Transverse colon (tissue), 4 donors: ENCODE data around the gene LEKR1. TPM values are rescaled to one million over a fixed set of nuclear protein-coding genes. Genes with fewer than 3 reads are reported as not detected.

Source experiments
- DNase-seq: peaks from one replicate; pipeline ENCODE4 v3.0.0-alpha.2; 2019
- H3K27ac ChIP-seq, 4 donors: fragments of 200-600 bp; sonication (generic); 2 replicates each; pipeline ENCODE4 v1.5.1; 2016 to 2018; ENCODE audit warnings: inconsistent platforms in 4 of 4
- H3K27me3 ChIP-seq: fragments of 200-600 bp; sonication (generic); 2 replicates; pipeline ENCODE4 v1.5.1; 2017; ENCODE audit warnings: inconsistent platforms
- H3K36me3 ChIP-seq, 4 donors: fragments of 200-600 bp; sonication (generic); 2 replicates each; pipeline ENCODE4 v1.5.1; 2017 to 2019; ENCODE audit warnings: inconsistent platforms in 4 of 4
- H3K4me1 ChIP-seq, 4 donors: fragments of 200-600 bp; sonication (generic); 2 replicates each; pipeline ENCODE4 v1.5.1; 2017 to 2020; ENCODE audit warnings: inconsistent platforms in 4 of 4
- H3K4me3 ChIP-seq, 4 donors: fragments of 200-600 bp; sonication (generic); 1 replicate in 1 of 4; 2 replicates in 3 of 4; pipeline versions ENCODE4 v1.5.1 to v1.6.1; 2017 to 2019; ENCODE audit warnings: inconsistent platforms in 4 of 4
- H3K9me3 ChIP-seq, 2 donors: fragments of 200-600 bp; sonication (generic); 2 replicates each; pipeline ENCODE4 v1.5.1; 2017 to 2019; ENCODE audit warnings: inconsistent platforms in 2 of 2
- EP300 ChIP-seq: sonication (generic); formaldehyde crosslinking; IDR thresholded peaks from one replicate; pipeline ENCODE4 v1.6.1; 2017; ENCODE audit warnings: antibody characterized with exemption, low read depth
- POLR2A ChIP-seq: fragments of 450-650 bp; IDR thresholded peaks from one replicate; pipeline ENCODE4 v1.6.1; 2016; ENCODE audit warnings: antibody characterized with exemption, mild to moderate bottlenecking, moderate library complexity
- POLR2AphosphoS5 ChIP-seq, 3 donors: sonication (generic); formaldehyde crosslinking; IDR thresholded peaks; one replicate each; pipeline ENCODE4 v1.6.1; 2016; ENCODE audit warnings: antibody characterized with exemption in 3 of 3
- WGBS, 2 donors: methylation state at CpG; one replicate each; pipeline ENCODE4 v1.1.5; 2018; ENCODE audit warnings: low coverage in 1 of 2; 5-methylcytosine and 5-hydroxymethylcytosine counted together
- in situ Hi-C, 4 donors: fragments of 200-750 bp; cut with MboI; loops; one replicate each; pipeline versions ENCODE4 v1.15.0 to v1.15.1; 2017; ENCODE audit warnings: low sequenced_read_pairs in 3 of 4, low pct_ligation_motif_present in 1 of 4, low pct_unique_long_range_greater_than_20kb in 1 of 4
- intact Hi-C: fragments of 100-400 bp; cut with DNase I; formaldehyde crosslinking; loops from one replicate; pipeline ENCODE4 v1.15.1; 2023; ENCODE audit warnings: low total_unique reads
- total RNA-seq, 4 donors: library from RNA; depleted of rRNA; stranded (reverse); fragments of >200 nt; gene quantifications; one replicate each; pipeline ENCODE4 v1.1.0, GENCODE V29; 2016
- TF ChIP-seq, protein P1 (sequence below), 5 experiments: fragments of 200-600 bp in 3 of 5; fragments of 450-650 bp in 2 of 5; sonication (generic) in 3 of 5; IDR thresholded peaks; 1 replicate in 2 of 5; 2 replicates in 3 of 5; pipeline ENCODE4 v1.5.1; 2016 to 2017; ENCODE audit warnings: antibody characterized with exemption in 5 of 5, inconsistent platforms in 3 of 5, mild to moderate bottlenecking in 2 of 5, moderate library complexity in 1 of 5

LEKR1 gene
- total RNA-seq, 4 donors from 2014 or later = 0.40 to 3.3 (median 0.96) TPM; not detected in 1

DNA sequence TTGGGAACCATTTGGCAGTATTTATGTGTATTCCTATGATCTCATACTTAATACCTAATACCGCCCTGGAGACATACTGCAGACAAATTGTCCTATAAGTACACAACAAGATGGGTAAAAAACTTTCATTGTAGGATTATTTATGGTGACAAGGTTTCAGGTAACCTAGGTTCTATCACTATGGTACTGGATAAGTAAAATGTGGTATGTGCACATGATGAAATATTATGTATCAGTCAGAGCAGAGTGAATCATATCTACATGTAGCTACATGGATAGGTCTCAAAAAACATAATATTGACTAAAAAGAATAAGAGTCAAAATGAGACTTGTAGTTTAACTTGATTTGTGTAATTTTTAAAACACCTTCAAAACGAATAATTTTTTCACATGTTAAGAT is 147.8 kb downstream of the LEKR1 start:
- Histone ChIP-seq H3K36me3 (no peaks in the 10 kb centered on the region), H3K4me1 (no peaks in the 10 kb centered on the region), H3K27me3 (no peaks in the 10 kb centered on the region), H3K4me3 (no peak overlapping the region), H3K27ac (no peak overlapping the region), H3K9me3 (no peaks in the 10 kb centered on the region)
- 85 to 86% methylated on average over 2 of the region's 2 CpGs for WGBS, 2 donors
- DNase-seq = no peak
- TF ChIP-seq EP300 = no peak
- TF ChIP-seq, protein P1, sequence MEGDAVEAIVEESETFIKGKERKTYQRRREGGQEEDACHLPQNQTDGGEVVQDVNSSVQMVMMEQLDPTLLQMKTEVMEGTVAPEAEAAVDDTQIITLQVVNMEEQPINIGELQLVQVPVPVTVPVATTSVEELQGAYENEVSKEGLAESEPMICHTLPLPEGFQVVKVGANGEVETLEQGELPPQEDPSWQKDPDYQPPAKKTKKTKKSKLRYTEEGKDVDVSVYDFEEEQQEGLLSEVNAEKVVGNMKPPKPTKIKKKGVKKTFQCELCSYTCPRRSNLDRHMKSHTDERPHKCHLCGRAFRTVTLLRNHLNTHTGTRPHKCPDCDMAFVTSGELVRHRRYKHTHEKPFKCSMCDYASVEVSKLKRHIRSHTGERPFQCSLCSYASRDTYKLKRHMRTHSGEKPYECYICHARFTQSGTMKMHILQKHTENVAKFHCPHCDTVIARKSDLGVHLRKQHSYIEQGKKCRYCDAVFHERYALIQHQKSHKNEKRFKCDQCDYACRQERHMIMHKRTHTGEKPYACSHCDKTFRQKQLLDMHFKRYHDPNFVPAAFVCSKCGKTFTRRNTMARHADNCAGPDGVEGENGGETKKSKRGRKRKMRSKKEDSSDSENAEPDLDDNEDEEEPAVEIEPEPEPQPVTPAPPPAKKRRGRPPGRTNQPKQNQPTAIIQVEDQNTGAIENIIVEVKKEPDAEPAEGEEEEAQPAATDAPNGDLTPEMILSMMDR (IDR thresholded peaks at IDR 0.05) = no peak
- no peak for TF ChIP-seq POLR2AphosphoS5 (IDR thresholded peaks at IDR 0.05)
- no peak for TF ChIP-seq POLR2A
- in situ Hi-C loops (no loop called here), intact Hi-C loops (no loop called here)

GRCh38 chr3:156974931-156975330 is 148.8 kb downstream of the LEKR1 start:
- no peak overlapping the region for H3K4me3 ChIP-seq
- H3K4me1 ChIP-seq = no peaks in the 10 kb centered on the region
- DNase-seq = no peak
- no peaks in the 10 kb centered on the region for H3K9me3 ChIP-seq
- 87% methylated on average over 1 of the region's 1 CpG; no CpG with 5 or more reads in 1 of the 2 donors for WGBS, 2 donors
- H3K27ac ChIP-seq = no peak overlapping the region
- in situ Hi-C loops = no loop called here
- no peaks in the 10 kb centered on the region for H3K27me3 ChIP-seq
- TF ChIP-seq POLR2A (no peak), EP300 (no peak), POLR2AphosphoS5 (IDR thresholded peaks at IDR 0.05) (no peak)
- TF ChIP-seq, protein P1 (IDR thresholded peaks at IDR 0.05) = no peak
- no peaks in the 10 kb centered on the region for H3K36me3 ChIP-seq
- intact Hi-C loops = no loop called here

DNA sequence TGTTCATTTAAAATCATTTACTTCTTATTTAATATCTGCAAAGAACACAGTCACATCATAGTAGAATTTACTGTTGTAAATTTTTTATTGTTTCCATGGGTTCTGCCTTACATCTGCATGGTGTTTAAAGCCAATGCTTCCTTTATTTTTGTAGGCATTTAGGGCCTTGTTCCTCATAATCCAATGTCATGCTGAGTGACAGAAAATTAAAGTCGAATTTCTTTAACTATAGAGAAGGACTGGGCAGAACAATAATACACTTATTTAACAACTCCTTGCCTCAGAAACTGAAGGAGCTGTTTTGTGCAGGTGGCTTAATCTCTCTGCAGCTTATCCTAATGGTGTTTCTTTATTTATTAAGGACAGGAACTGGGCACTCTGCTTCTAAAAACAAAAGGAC is 149.6 kb downstream of the LEKR1 start:
- intact Hi-C loops (no loop called here), in situ Hi-C loops (no loop called here)
- no peak overlapping the region for H3K4me3 ChIP-seq
- no peak for TF ChIP-seq EP300
- TF ChIP-seq, protein P1 (IDR thresholded peaks at IDR 0.05) = no peak
- TF ChIP-seq POLR2A = no peak
- TF ChIP-seq POLR2AphosphoS5 (IDR thresholded peaks at IDR 0.05) = no peak
- H3K9me3 ChIP-seq = no peaks in the 10 kb centered on the region
- no peak overlapping the region for H3K27ac ChIP-seq
- no peaks in the 10 kb centered on the region for H3K36me3 ChIP-seq
- no peak for DNase-seq
- no peaks in the 10 kb centered on the region for H3K4me1 ChIP-seq
- H3K27me3 ChIP-seq = no peaks in the 10 kb centered on the region
- WGBS, 2 donors = 53 to 60% methylated on average over 1 of the region's 1 CpG

GRCh38 chr3:156976933-156977332 is 150.8 kb downstream of the LEKR1 start:
- H3K4me3 ChIP-seq = no peak overlapping the region
- in situ Hi-C loops = no loop called here
- TF ChIP-seq POLR2AphosphoS5 (IDR thresholded peaks at IDR 0.05) (no peak), EP300 (no peak), POLR2A (no peak)
- TF ChIP-seq, protein P1 (IDR thresholded peaks at IDR 0.05) = no peak
- WGBS, 2 donors = 91% methylated on average over 4 of the region's 4 CpGs; no CpG with 5 or more reads in 1 of the 2 donors
- no peaks in the 10 kb centered on the region for H3K27me3 ChIP-seq
- H3K4me1 ChIP-seq = no peaks in the 10 kb centered on the region
- H3K36me3 ChIP-seq = no peaks in the 10 kb centered on the region
- intact Hi-C loops = no loop called here
- H3K9me3 ChIP-seq = no peaks in the 10 kb centered on the region
- DNase-seq = no peak
- no peak overlapping the region for H3K27ac ChIP-seq
